ENCODE data around the gene GPC5. TPM values are rescaled to one million over a fixed set of nuclear protein-coding genes. Genes with fewer than 3 reads are reported as not detected.

GPC5 gene
- total and polyA plus RNA-seq, 2 of the 8 experiments (the other 6 are each of a cell fraction or from before 2014, with no cell fraction given): 0.20 to 0.39 TPM

DNA sequence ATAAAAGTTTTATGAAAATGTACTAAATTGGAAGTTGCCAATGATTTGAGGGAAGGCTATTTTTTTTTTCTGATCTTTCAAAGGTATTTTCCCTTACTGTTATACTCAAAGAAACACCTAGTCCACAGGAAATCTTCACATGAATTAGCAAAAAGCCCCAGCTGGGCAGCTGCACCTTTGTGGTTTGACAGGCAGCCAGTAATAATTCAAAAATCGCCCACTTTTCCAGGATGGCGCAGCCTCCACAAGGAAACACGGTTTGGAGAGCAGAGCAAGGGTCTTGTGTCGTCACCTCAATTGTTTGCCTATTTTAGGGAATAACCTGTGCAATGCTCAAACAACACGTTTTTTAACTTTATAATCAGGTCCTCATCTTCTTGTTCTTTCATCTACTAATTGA is 1503.3 kb downstream of the GPC5 start:
- Histone ChIP-seq H2BK120ac (replicated peaks; ENCODE audit: low read depth, low read length) (no peak overlapping the region), H4K5ac (ENCODE audit: insufficient read length, low read depth, low read length) (no peak overlapping the region), H4K20me1 (replicated peaks in 1 of 2; ENCODE audit: control insufficient read depth in 1 of 2, insufficient read depth in 2 of 2, low read length in 2 of 2) (no peaks in the 10 kb centered on the region), H3K9ac (replicated peaks in 1 of 4; ENCODE audit: extremely low read depth in 1 of 4, low read depth in 3 of 4, low read length in 3 of 4) (no peak overlapping the region), H3K18ac (ENCODE audit: extremely low read depth, low read length) (no peak overlapping the region), H3K56ac (replicated peaks; ENCODE audit: insufficient read length, low read depth, low read length) (no peak overlapping the region), H2BK5ac (ENCODE audit: low read depth, low read length) (no peak overlapping the region), H3K79me2 (ENCODE audit: control insufficient read depth in 1 of 2, insufficient read depth in 2 of 2, low read length in 2 of 2) (no peaks in the 10 kb centered on the region), H3K4me1 (replicated peaks in 1 of 4; ENCODE audit: control insufficient read depth in 3 of 4, insufficient read depth in 4 of 4, low read length in 3 of 4) (no peaks in the 10 kb centered on the region), H3K79me1 (ENCODE audit: low read depth, low read length) (no peaks in the 10 kb centered on the region), H4K8ac (ENCODE audit: extremely low read depth, insufficient read depth, low read length) (no peak overlapping the region), H3K4me2 (ENCODE audit: insufficient read depth in 1 of 2, low read depth in 2 of 2, low read length in 2 of 2) (no peak overlapping the region), H2BK15ac (ENCODE audit: low read length) (no peak overlapping the region), H4K91ac (replicated peaks; ENCODE audit: insufficient read length, low read length) (no peak overlapping the region), H3K27me3 (replicated peaks in 1 of 4; ENCODE audit: control insufficient read depth in 3 of 4, extremely low read depth in 1 of 4, insufficient read depth in 3 of 4, low read length in 3 of 4) (no peaks in the 10 kb centered on the region), H2BK20ac (ENCODE audit: low read length) (no peak overlapping the region), H3K23ac (ENCODE audit: insufficient read length) (no peak overlapping the region), H3K4ac (replicated peaks; ENCODE audit: insufficient read length, low read depth, low read length) (no peak overlapping the region), H3K4me3 (ENCODE audit: extremely low read depth in 1 of 4, insufficient read depth in 2 of 4, low read depth in 3 of 4, low read length in 4 of 4) (no peak overlapping the region), H3K27ac (ENCODE audit: low read depth, low read length) (no peak overlapping the region), H2AK5ac (ENCODE audit: low read depth, low read length) (no peak overlapping the region), H3K9me3 (ENCODE audit: insufficient read depth in 2 of 2, low read depth in 1 of 2, low read length in 1 of 2) (peaks cover 0 to 3% of the 10 kb centered on the region in 2 experiments; a peak in 1 of 4 replicates), H2AFZ (ENCODE audit: low read length) (no peak overlapping the region), H3K14ac (ENCODE audit: insufficient read length) (no peak overlapping the region), H3K36me3 (ENCODE audit: control insufficient read depth in 2 of 4, insufficient read depth in 4 of 4, low read length in 3 of 4) (no peaks in the 10 kb centered on the region), H2BK12ac (ENCODE audit: low read depth, low read length) (no peak overlapping the region), H3K23me2 (ENCODE audit: low read depth, low read length) (no peaks in the 10 kb centered on the region)
- TF ChIP-seq, protein P1, sequence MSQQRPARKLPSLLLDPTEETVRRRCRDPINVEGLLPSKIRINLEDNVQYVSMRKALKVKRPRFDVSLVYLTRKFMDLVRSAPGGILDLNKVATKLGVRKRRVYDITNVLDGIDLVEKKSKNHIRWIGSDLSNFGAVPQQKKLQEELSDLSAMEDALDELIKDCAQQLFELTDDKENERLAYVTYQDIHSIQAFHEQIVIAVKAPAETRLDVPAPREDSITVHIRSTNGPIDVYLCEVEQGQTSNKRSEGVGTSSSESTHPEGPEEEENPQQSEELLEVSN (IDR thresholded peaks at IDR 0.05): no peak
- TF ChIP-seq TCF12 (IDR thresholded peaks at IDR 0.05; ENCODE audit: low read depth, low read length) (no peak), BRCA1 (IDR thresholded peaks at IDR 0.05; ENCODE audit: low read depth, low read length) (no peak), EP300 (IDR thresholded peaks at IDR 0.05; ENCODE audit: borderline replicate concordance in 1 of 2, low read depth in 2 of 2, low read length in 2 of 2) (no peak), CHD2 (IDR thresholded peaks at IDR 0.05; ENCODE audit: low read length) (no peak), JUND (IDR thresholded peaks at IDR 0.05; ENCODE audit: low read length) (no peak), RBBP5 (IDR thresholded peaks at IDR 0.05; ENCODE audit: borderline replicate concordance, low read depth, low read length) (no peak), CEBPB (IDR thresholded peaks at IDR 0.05; ENCODE audit: low read depth, low read length) (no peak), CTBP2 (IDR thresholded peaks at IDR 0.05; ENCODE audit: borderline replicate concordance, insufficient read depth, insufficient read length, low read length) (no peak), GTF2F1 (IDR thresholded peaks at IDR 0.05; ENCODE audit: borderline replicate concordance, low read depth, low read length) (no peak), TAF7 (optimal IDR thresholded peaks at IDR 0.05; ENCODE audit: borderline replicate concordance, low read depth, low read length) (no peak), SP1 (IDR thresholded peaks at IDR 0.05; ENCODE audit: low read depth, low read length) (no peak)
- TF ChIP-seq, protein P2, sequence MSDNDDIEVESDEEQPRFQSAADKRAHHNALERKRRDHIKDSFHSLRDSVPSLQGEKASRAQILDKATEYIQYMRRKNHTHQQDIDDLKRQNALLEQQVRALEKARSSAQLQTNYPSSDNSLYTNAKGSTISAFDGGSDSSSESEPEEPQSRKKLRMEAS (IDR thresholded peaks at IDR 0.05): no peak
- ChIA-PET CTCF (ENCODE audit: partially characterized antibody) (interaction anchor here (1.2 to 1.6 kb wide), 3 partner anchors 24 to 333 kb away, joined by 3 to 5 read pairs (median 3); no protein-coding TSS in a partner anchor), POLR2A (ENCODE audit: partially characterized antibody) (no interaction called here)
- DNase-seq (ENCODE audit: low read depth in 1 of 2, low spot score in 2 of 2): no peak
- WGBS, 2 experiments (ENCODE audit: extremely low coverage in 1 of 2, insufficient coverage in 1 of 2, insufficient read length in 1 of 2, insufficient replicate concordance in 2 of 2, low coverage in 1 of 2, low lambda C conversion rate in 2 of 2, missing lambda C conversion rate in 1 of 2): 74% methylated on average over 5 of the region's 5 CpGs; no CpG with 5 or more reads in 1 of the 2 experiments
- FAIRE-seq: no peak

All from H1 (cell line).